Measurements from ENCODE around the gene LHX1. TPM values are rescaled to one million over a fixed set of nuclear protein-coding genes. Genes with fewer than 3 reads are reported as not detected.

Gene LHX1
- total and polyA plus RNA-seq, 9 of the 15 experiments (the other 6 are each of a cell fraction or from before 2014, with no cell fraction given), result 0.05 to 0.64 (median 0.07) TPM; not detected in 6

DNA sequence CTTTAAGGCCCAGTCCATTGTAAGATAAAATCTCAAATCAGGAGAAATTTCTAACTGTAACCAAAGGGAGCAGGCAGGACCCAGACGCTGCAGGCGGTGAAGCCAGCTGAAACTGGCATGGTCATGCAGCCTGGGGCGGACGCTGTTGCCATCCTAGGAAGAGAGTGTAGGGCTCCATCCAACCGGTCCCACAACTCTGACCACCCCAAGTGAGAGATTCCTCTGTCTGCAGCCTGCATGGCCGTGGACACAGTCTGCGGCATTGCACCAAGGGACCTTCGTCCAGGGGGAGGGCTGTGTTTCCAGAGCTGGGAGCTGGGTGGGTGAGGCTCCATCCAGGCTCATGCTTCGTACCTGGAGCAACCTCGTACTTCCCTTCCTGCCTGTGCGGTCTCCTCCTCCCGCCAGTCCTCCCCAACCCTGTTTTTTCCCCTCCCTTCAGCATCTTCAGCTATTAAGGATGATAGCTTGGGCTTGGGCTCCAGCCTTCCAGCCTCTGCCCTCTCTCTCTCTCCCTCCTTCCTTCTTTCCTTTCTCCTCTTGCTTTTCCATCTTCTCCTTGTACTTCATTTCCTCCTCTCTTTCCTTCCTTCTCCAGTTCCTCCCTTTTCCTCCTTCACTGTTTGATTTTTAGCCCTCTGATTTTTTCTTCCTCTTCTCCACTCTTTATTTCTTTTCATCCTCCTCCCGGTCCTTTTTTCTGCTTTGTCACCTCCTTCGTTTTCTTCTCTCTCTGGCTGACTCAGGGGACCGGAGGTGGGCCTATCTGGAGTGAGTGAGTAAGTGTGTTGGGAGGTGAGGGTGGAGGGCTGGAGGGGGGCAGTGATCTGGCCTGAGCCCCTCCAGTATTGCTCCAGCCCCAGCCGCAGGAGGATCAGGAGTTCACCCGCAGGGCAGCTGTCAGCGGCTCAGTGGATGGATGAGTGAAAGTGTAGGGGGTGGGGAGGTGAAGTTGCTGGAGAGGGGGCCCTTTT lies 17.0 kb upstream of the LHX1 start (continued):
- TF ChIP-seq, protein P1, sequence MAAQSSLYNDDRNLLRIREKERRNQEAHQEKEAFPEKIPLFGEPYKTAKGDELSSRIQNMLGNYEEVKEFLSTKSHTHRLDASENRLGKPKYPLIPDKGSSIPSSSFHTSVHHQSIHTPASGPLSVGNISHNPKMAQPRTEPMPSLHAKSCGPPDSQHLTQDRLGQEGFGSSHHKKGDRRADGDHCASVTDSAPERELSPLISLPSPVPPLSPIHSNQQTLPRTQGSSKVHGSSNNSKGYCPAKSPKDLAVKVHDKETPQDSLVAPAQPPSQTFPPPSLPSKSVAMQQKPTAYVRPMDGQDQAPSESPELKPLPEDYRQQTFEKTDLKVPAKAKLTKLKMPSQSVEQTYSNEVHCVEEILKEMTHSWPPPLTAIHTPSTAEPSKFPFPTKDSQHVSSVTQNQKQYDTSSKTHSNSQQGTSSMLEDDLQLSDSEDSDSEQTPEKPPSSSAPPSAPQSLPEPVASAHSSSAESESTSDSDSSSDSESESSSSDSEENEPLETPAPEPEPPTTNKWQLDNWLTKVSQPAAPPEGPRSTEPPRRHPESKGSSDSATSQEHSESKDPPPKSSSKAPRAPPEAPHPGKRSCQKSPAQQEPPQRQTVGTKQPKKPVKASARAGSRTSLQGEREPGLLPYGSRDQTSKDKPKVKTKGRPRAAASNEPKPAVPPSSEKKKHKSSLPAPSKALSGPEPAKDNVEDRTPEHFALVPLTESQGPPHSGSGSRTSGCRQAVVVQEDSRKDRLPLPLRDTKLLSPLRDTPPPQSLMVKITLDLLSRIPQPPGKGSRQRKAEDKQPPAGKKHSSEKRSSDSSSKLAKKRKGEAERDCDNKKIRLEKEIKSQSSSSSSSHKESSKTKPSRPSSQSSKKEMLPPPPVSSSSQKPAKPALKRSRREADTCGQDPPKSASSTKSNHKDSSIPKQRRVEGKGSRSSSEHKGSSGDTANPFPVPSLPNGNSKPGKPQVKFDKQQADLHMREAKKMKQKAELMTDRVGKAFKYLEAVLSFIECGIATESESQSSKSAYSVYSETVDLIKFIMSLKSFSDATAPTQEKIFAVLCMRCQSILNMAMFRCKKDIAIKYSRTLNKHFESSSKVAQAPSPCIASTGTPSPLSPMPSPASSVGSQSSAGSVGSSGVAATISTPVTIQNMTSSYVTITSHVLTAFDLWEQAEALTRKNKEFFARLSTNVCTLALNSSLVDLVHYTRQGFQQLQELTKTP (IDR thresholded peaks at IDR 0.05; ENCODE audit: low read depth in 1 of 2, partially characterized antibody in 2 of 2), result no peak
- TF ChIP-seq CBFA2T3 (IDR thresholded peaks at IDR 0.05), result peak; percentile 48; the same call in 1 of the 2 replicates
- TF ChIP-seq, protein P2, sequence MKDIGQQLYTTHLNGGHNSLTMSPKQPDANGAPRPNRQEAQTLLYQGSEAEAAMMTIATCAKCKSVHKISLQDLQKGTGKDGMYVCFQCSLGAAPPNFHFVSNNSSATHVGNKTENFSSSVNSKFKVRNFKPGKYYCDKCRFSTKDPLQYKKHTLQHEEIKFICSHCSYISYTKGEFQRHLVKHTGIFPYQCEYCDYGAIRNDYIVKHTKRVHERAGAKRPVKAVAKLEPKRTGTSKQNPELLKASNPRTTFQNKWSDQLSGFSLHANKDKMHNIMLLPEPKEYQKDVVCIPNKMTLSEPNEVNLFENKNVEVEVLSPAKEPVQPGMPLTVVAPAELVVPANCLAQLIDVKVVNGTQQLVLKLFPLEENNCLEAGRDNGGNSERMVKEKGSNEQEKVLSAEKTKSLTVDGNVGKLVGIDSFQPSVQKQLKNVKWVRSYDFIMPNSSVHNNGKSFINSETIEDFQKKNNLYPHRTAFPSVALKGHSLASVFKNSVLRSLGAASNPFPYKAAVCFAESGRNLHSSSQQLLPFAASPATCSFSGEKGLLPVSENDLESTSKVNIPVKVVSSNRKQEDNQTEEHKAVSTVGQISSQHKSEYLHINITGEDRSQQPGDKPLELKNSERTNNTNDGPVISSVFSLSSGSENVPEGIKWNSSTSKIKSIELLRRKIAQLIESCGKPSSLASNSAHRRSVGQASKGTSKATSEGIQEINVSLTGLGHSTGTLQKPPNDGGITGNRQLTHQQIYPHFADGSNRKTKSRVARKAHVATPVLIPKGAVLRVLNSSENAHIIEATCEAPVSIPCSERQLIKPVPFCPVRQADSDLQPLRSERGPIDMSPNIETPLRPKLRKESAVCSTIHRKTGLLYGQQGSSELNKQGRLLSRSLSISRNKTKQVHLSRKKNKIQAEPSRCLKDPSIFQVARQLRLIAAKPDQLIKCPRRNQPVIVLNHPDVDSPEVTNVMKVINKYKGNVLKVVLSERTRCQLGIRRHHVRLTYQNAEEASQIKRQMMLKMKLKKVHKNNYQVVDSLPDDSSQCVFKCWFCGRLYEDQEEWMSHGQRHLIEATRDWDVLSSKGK (CRISPR knock-in tag; IDR thresholded peaks at IDR 0.05), result no peak
- TF ChIP-seq, protein P3, sequence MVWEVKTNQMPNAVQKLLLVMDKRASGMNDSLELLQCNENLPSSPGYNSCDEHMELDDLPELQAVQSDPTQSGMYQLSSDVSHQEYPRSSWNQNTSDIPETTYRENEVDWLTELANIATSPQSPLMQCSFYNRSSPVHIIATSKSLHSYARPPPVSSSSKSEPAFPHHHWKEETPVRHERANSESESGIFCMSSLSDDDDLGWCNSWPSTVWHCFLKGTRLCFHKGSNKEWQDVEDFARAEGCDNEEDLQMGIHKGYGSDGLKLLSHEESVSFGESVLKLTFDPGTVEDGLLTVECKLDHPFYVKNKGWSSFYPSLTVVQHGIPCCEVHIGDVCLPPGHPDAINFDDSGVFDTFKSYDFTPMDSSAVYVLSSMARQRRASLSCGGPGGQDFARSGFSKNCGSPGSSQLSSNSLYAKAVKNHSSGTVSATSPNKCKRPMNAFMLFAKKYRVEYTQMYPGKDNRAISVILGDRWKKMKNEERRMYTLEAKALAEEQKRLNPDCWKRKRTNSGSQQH (CRISPR knock-in tag; IDR thresholded peaks at IDR 0.05), result peak; percentile 70; the same call in 1 of the 2 replicates
- TF ChIP-seq SMARCA4 (IDR thresholded peaks at IDR 0.05), result peak; percentile 71
- peak; percentile 41 for TF ChIP-seq RBBP5 (IDR thresholded peaks at IDR 0.05; ENCODE audit: borderline replicate concordance, insufficient read depth, low read length, poor library complexity, severe bottlenecking)
- TF ChIP-seq CXXC5 (CRISPR knock-in tag; IDR thresholded peaks at IDR 0.05), result 0 out of 2 replicates have a peak, but pooled peaks have one; percentile 29
- TF ChIP-seq KDM1A (IDR thresholded peaks at IDR 0.05), result peak; percentile 71 to 74
- TF ChIP-seq ATF3 (IDR thresholded peaks at IDR 0.05), result peak; percentile 42; the same call in 1 of the 2 replicates
- no peak for TF ChIP-seq ATF3 (CRISPR knock-in tag; conservative IDR thresholded peaks at IDR 0.05)
- TF ChIP-seq HDAC1 (IDR thresholded peaks at IDR 0.05), result peak in 1 of 2 experiments; percentile 56; a peak in 2 of 4 replicates
- no peak for TF ChIP-seq ARHGAP35 (IDR thresholded peaks at IDR 0.05; ENCODE audit: partially characterized antibody)
- peak; percentile 59; the same call in 1 of the 2 replicates for TF ChIP-seq THRB (CRISPR knock-in tag; conservative IDR thresholded peaks at IDR 0.05)
